ENCODE data around the gene IKBKE. TPM values are rescaled to one million over a fixed set of nuclear protein-coding genes. Genes with fewer than 3 reads are reported as not detected.
"Not testable (repeated sequence)": the region's sequence is repeated elsewhere in the genome, so short reads cannot be mapped to it uniquely, and the experiment has no call there.

The IKBKE gene
- total RNA-seq, 2 experiments from 2014 or later: 18.7 to 19.8 TPM

GRCh38 chr1:206477110-206477509 is 6.8 kb downstream of the IKBKE start:
- Mint-ChIP-seq H3K36me3 (peaks cover 39% of the 10 kb centered on the region), H3K9me3 (no peaks in the 10 kb centered on the region), H3K27ac (peak overlapping the region; percentile 31), H3K4me3 (no peak overlapping the region), H3K27me3 (no peaks in the 10 kb centered on the region), H3K4me1 (peaks cover 49% of the 10 kb centered on the region)
- DNase-seq: no peak

- Mint-ChIP-seq H3K36me3 (peaks cover 34% of the 10 kb centered on the region), H3K9me3 (no peaks in the 10 kb centered on the region), H3K4me1 (peaks cover 42% of the 10 kb centered on the region)
Measured at GRCh38 chr1:206477581-206478380, 7.5 kb downstream of the IKBKE start.

GRCh38 chr1:206478746-206479145 is 8.5 kb downstream of the IKBKE start:
- DNase-seq: no peak
- Mint-ChIP-seq H3K4me3 (no peak overlapping the region), H3K27me3 (no peaks in the 10 kb centered on the region), H3K27ac (no peak overlapping the region), H3K36me3 (peaks cover 32% of the 10 kb centered on the region), H3K4me1 (peaks cover 40% of the 10 kb centered on the region), H3K9me3 (no peaks in the 10 kb centered on the region)

More at GRCh38 chr1:206477581-206478380, 7.5 kb downstream of the IKBKE start:
- Mint-ChIP-seq H3K27ac (no peak overlapping the region), H3K4me3 (no peak overlapping the region), H3K27me3 (no peaks in the 10 kb centered on the region)
- DNase-seq: no peak

GRCh38 chr1:206479183-206480125 is 9.2 kb downstream of the IKBKE start:
- peaks cover 27% of the 10 kb centered on the region for H3K36me3 Mint-ChIP-seq
- no peaks in the 10 kb centered on the region for H3K27me3 Mint-ChIP-seq
- H3K9me3 Mint-ChIP-seq: no peaks in the 10 kb centered on the region
- no peak overlapping the region for H3K4me3 Mint-ChIP-seq
- peak overlapping the region; percentile 68 for H3K27ac Mint-ChIP-seq
- DNase-seq: peak; percentile 60
- H3K4me1 Mint-ChIP-seq: peaks cover 34% of the 10 kb centered on the region

- Mint-ChIP-seq H3K4me3 (no peak overlapping the region), H3K9me3 (no peaks in the 10 kb centered on the region), H3K4me1 (peaks cover 28% of the 10 kb centered on the region), H3K36me3 (peaks cover 23% of the 10 kb centered on the region), H3K27me3 (no peaks in the 10 kb centered on the region), H3K27ac (no peak overlapping the region)
- DNase-seq: no peak
Measured at GRCh38 chr1:206480211-206480610, 9.9 kb downstream of the IKBKE start.

- no peaks in the 10 kb centered on the region for H3K27me3 Mint-ChIP-seq
- H3K27ac Mint-ChIP-seq: no peak overlapping the region
Measured at GRCh38 chr1:206482611-206483010, 12.3 kb downstream of the IKBKE start.

GRCh38 chr1:206483864-206484263 is 13.6 kb downstream of the IKBKE start:
- H3K27ac Mint-ChIP-seq, H3K36me3 Mint-ChIP-seq, DNase-seq, H3K4me3 Mint-ChIP-seq, H3K27me3 Mint-ChIP-seq, H3K9me3 Mint-ChIP-seq: not testable (repeated sequence)
- peaks cover 21% of the 10 kb centered on the region for H3K4me1 Mint-ChIP-seq

More at GRCh38 chr1:206482611-206483010, 12.3 kb downstream of the IKBKE start:
- DNase-seq: no peak
- peaks cover 21% of the 10 kb centered on the region for H3K4me1 Mint-ChIP-seq
- no peaks in the 10 kb centered on the region for H3K9me3 Mint-ChIP-seq
- no peak overlapping the region for H3K4me3 Mint-ChIP-seq
- H3K36me3 Mint-ChIP-seq: peaks cover 12% of the 10 kb centered on the region

- Mint-ChIP-seq H3K27ac (no peak overlapping the region), H3K27me3 (no peaks in the 10 kb centered on the region), H3K9me3 (no peaks in the 10 kb centered on the region), H3K4me1 (peaks cover 12% of the 10 kb centered on the region), H3K4me3 (no peak overlapping the region), H3K36me3 (peaks cover 4% of the 10 kb centered on the region)
- DNase-seq: no peak
Measured at GRCh38 chr1:206484901-206485300, 14.6 kb downstream of the IKBKE start.

GRCh38 chr1:206486995-206487788 is 16.9 kb downstream of the IKBKE start:
- Mint-ChIP-seq H3K9me3 (no peaks in the 10 kb centered on the region), H3K27ac (peak overlapping the region; percentile 66), H3K4me3 (no peak overlapping the region), H3K36me3 (peaks cover 10% of the 10 kb centered on the region), H3K4me1 (no peaks in the 10 kb centered on the region), H3K27me3 (no peaks in the 10 kb centered on the region)
- no peak for DNase-seq

GRCh38 chr1:206487970-206488369 is 17.7 kb downstream of the IKBKE start:
- Mint-ChIP-seq H3K4me1 (no peaks in the 10 kb centered on the region), H3K4me3 (no peak overlapping the region), H3K36me3 (peaks cover 13% of the 10 kb centered on the region), H3K9me3 (no peaks in the 10 kb centered on the region), H3K27ac (peak overlapping the region; percentile 43), H3K27me3 (no peaks in the 10 kb centered on the region)
- no peak for DNase-seq

- H3K9me3 Mint-ChIP-seq: no peaks in the 10 kb centered on the region
- no peak for DNase-seq
- no peak overlapping the region for H3K27ac Mint-ChIP-seq
- H3K36me3 Mint-ChIP-seq: peaks cover 13% of the 10 kb centered on the region
- no peaks in the 10 kb centered on the region for H3K4me1 Mint-ChIP-seq
- no peaks in the 10 kb centered on the region for H3K27me3 Mint-ChIP-seq
- no peak overlapping the region for H3K4me3 Mint-ChIP-seq
Measured at GRCh38 chr1:206488466-206488865, 18.2 kb downstream of the IKBKE start.

GRCh38 chr1:206489980-206490770 is 19.9 kb downstream of the IKBKE start:
- Mint-ChIP-seq H3K4me1 (peaks cover 4% of the 10 kb centered on the region), H3K4me3 (no peak overlapping the region), H3K9me3 (no peaks in the 10 kb centered on the region), H3K36me3 (peaks cover 13% of the 10 kb centered on the region), H3K27ac (peak overlapping the region; percentile 72), H3K27me3 (no peaks in the 10 kb centered on the region)
- peak; percentile 71 for DNase-seq

- Mint-ChIP-seq H3K27me3 (no peaks in the 10 kb centered on the region), H3K4me3 (no peak overlapping the region), H3K36me3 (peaks cover 13% of the 10 kb centered on the region), H3K9me3 (no peaks in the 10 kb centered on the region), H3K4me1 (peaks cover 11% of the 10 kb centered on the region), H3K27ac (peak overlapping the region; percentile 69)
- no peak for DNase-seq
Measured at GRCh38 chr1:206490771-206491405, 20.6 kb downstream of the IKBKE start.

GRCh38 chr1:206491616-206492015 is 21.3 kb downstream of the IKBKE start:
- Mint-ChIP-seq H3K9me3 (no peaks in the 10 kb centered on the region), H3K27me3 (no peaks in the 10 kb centered on the region), H3K4me3 (no peak overlapping the region), H3K27ac (no peak overlapping the region), H3K36me3 (peaks cover 17% of the 10 kb centered on the region), H3K4me1 (peaks cover 18% of the 10 kb centered on the region)
- DNase-seq: no peak
